Endothelial cell (in vitro differentiated cells): Measurements from ENCODE around the gene ZC3H14. TPM values are rescaled to one million over a fixed set of nuclear protein-coding genes. Genes with fewer than 3 reads are reported as not detected.
"Not testable (repeated sequence)": the region's sequence is repeated elsewhere in the genome, so short reads cannot be mapped to it uniquely, and the experiment has no call there.

ENCODE experiments used
- DNase-seq: peaks from one replicate; pipeline ENCODE4 v3.0.0; 2021; ENCODE audit warnings: low spot score
- H3K27ac Mint-ChIP-seq: one replicate; pipeline ENCODE4 v1.8.0; 2021; ENCODE audit warnings: mixed read lengths, inconsistent platforms; ENCODE audit not compliant: unreplicated experiment
- H3K27me3 Mint-ChIP-seq: one replicate; pipeline ENCODE4 v1.8.0; 2021; ENCODE audit warnings: mild to moderate bottlenecking, moderate library complexity, mixed read lengths, inconsistent platforms; ENCODE audit not compliant: unreplicated experiment
- H3K36me3 Mint-ChIP-seq: one replicate; pipeline ENCODE4 v1.8.0; 2021; ENCODE audit warnings: mild to moderate bottlenecking, low read depth, mixed read lengths, inconsistent platforms; ENCODE audit not compliant: unreplicated experiment
- H3K4me1 Mint-ChIP-seq: one replicate; pipeline ENCODE4 v1.8.0; 2021; ENCODE audit warnings: mild to moderate bottlenecking, mixed read lengths, inconsistent platforms; ENCODE audit not compliant: unreplicated experiment
- H3K4me3 Mint-ChIP-seq: one replicate; pipeline ENCODE4 v1.8.0; 2021; ENCODE audit warnings: mild to moderate bottlenecking, mixed read lengths, inconsistent platforms; ENCODE audit not compliant: unreplicated experiment
- H3K9me3 Mint-ChIP-seq: one replicate; pipeline ENCODE4 v1.8.0; 2021; ENCODE audit warnings: mixed read lengths, inconsistent platforms; ENCODE audit not compliant: unreplicated experiment
- CTCF ChIP-seq: fragments of 200-600 bp; sonication (generic); IDR thresholded peaks from one replicate; pipeline ENCODE4 v1.5.0; 2021; ENCODE audit warnings: antibody characterized with exemption; ENCODE audit not compliant: unreplicated experiment
- total RNA-seq: library from RNA; stranded (reverse); fragmentation: NEBNext Ultra II Directional; extraction: Animal tissue kit (Norgen Biotek cat#: 25700); gene quantifications from one replicate; pipeline ENCODE4 v1.2.1, GENCODE V29; 2021; ENCODE audit not compliant: unreplicated experiment

Gene ZC3H14
- total RNA-seq, 1 donor from 2014 or later, result 57.7 TPM

- peaks cover 6% of the 10 kb centered on the region for H3K36me3 Mint-ChIP-seq
- DNase-seq, result no peak
- H3K27me3 Mint-ChIP-seq, result no peaks in the 10 kb centered on the region
- TF ChIP-seq CTCF, result no peak
- H3K4me3 Mint-ChIP-seq, result no peak overlapping the region
- H3K27ac Mint-ChIP-seq, result no peak overlapping the region
- H3K9me3 Mint-ChIP-seq, result no peaks in the 10 kb centered on the region
- H3K4me1 Mint-ChIP-seq, result no peaks in the 10 kb centered on the region
Observed at GRCh38 chr14:88519907-88520306, 42.9 kb upstream of the ZC3H14 start.

GRCh38 chr14:88521818-88522217 lies 41.0 kb upstream of the ZC3H14 start:
- Mint-ChIP-seq H3K27ac (no peak overlapping the region), H3K4me1 (no peaks in the 10 kb centered on the region), H3K27me3 (no peaks in the 10 kb centered on the region), H3K36me3 (no peaks in the 10 kb centered on the region), H3K4me3 (no peak overlapping the region), H3K9me3 (no peaks in the 10 kb centered on the region)
- no peak for TF ChIP-seq CTCF
- DNase-seq, result no peak

DNA sequence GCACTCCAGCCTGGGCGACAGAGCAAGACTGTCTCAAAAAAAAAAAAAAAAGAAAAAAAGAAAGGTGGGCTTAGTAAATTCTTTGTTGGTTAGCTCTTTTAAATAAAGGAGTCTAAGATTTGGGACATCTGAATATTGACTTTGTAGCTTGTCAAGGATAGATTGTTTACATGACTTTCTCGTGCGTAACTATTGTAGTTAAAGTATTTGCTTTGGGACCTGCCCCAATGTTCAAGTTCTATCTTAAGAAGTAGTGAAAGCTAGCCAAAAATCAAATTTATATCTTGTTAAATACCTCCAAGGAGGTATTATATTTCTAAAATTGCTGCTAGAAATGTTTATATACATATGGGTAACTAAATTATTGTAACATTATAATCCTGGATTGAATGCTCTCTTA lies 40.4 kb upstream of the ZC3H14 start:
- TF ChIP-seq CTCF, result no peak
- no peak overlapping the region for H3K4me3 Mint-ChIP-seq
- no peaks in the 10 kb centered on the region for H3K9me3 Mint-ChIP-seq
- no peak overlapping the region for H3K27ac Mint-ChIP-seq
- no peaks in the 10 kb centered on the region for H3K27me3 Mint-ChIP-seq
- H3K36me3 Mint-ChIP-seq, result no peaks in the 10 kb centered on the region
- H3K4me1 Mint-ChIP-seq, result no peaks in the 10 kb centered on the region
- no peak for DNase-seq

- H3K36me3 Mint-ChIP-seq, result peaks cover 11% of the 10 kb centered on the region
- H3K27ac Mint-ChIP-seq, result not testable (repeated sequence)
Observed at GRCh38 chr14:88529889-88530288, 32.9 kb upstream of the ZC3H14 start.

GRCh38 chr14:88533064-88533602 lies 29.7 kb upstream of the ZC3H14 start:
- Mint-ChIP-seq H3K36me3 (peaks cover 15% of the 10 kb centered on the region), H3K27ac (no peak overlapping the region), H3K9me3 (no peaks in the 10 kb centered on the region), H3K4me3 (no peak overlapping the region), H3K27me3 (peaks cover 2% of the 10 kb centered on the region), H3K4me1 (peaks cover 3% of the 10 kb centered on the region)
- no peak for TF ChIP-seq CTCF
- no peak for DNase-seq

More at GRCh38 chr14:88529889-88530288, 32.9 kb upstream of the ZC3H14 start:
- not testable (repeated sequence) for H3K4me1 Mint-ChIP-seq, H3K9me3 Mint-ChIP-seq, H3K4me3 Mint-ChIP-seq, DNase-seq, H3K27me3 Mint-ChIP-seq
